Measurements from ENCODE around the gene VOPP1.
A peak's percentile ranks its signal among the peaks of the same experiment; 100 is the strongest.

Gene VOPP1

DNA sequence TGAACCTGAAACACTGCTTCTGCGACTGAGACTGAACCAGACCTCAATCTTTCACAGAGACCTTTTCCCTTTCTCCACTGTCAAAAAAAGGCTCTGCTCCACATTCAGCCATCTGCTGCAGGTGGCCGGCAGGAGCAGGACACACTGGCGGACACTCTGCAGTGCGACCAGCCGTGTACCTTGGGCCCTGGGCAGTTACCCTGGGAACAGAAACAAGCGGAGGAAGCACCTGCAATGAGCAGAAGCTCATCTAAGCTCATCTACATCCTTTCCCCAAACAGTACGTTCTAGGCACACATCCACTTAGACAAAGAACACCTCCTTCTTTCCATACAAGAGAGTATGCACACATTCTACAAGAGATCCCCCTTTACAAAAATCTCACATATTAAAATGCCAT is 22.8 kb downstream of the VOPP1 start:
- Histone ChIP-seq H3K9ac (ENCODE audit: low read length) (peak overlapping the region; percentile 81), H3F3A (ENCODE audit: insufficient read depth, low read length) (peaks cover 37% of the 10 kb centered on the region), H3K4me1 (ENCODE audit: low read length) (peaks cover 83% of the 10 kb centered on the region), H3K79me2 (ENCODE audit: low read length) (peaks cover 100% of the 10 kb centered on the region), H3K27ac (ENCODE audit: low read length) (peak overlapping the region; percentile 95), H3K9me3 (replicated peaks; ENCODE audit: insufficient read depth, low read length) (no peaks in the 10 kb centered on the region), H4K20me1 (ENCODE audit: insufficient read depth, low read length) (0 out of 2 replicates have a peak, but pooled peaks cover 7% of the 10 kb centered on the region), H2AFZ (ENCODE audit: low read length) (no peak overlapping the region), H3K36me3 (replicated peaks; ENCODE audit: insufficient read depth, low read length) (peaks cover 3% of the 10 kb centered on the region), H3K4me3 (ENCODE audit: low read length) (peak overlapping the region; percentile 39; the same call in 1 of the 2 replicates), H3K27me3 (replicated peaks; ENCODE audit: insufficient read depth, low read length) (no peaks in the 10 kb centered on the region), H3K9me2 (replicated peaks; ENCODE audit: insufficient read depth, low read length) (no peaks in the 10 kb centered on the region), H3K4me2 (ENCODE audit: low read depth, low read length) (peak overlapping the region; percentile 81)
- peak; percentile 79 for DNase-seq
- no peak for TF ChIP-seq EZH2phosphoT487 (IDR thresholded peaks at IDR 0.05; ENCODE audit: low read length)
- TF ChIP-seq, protein P1, sequence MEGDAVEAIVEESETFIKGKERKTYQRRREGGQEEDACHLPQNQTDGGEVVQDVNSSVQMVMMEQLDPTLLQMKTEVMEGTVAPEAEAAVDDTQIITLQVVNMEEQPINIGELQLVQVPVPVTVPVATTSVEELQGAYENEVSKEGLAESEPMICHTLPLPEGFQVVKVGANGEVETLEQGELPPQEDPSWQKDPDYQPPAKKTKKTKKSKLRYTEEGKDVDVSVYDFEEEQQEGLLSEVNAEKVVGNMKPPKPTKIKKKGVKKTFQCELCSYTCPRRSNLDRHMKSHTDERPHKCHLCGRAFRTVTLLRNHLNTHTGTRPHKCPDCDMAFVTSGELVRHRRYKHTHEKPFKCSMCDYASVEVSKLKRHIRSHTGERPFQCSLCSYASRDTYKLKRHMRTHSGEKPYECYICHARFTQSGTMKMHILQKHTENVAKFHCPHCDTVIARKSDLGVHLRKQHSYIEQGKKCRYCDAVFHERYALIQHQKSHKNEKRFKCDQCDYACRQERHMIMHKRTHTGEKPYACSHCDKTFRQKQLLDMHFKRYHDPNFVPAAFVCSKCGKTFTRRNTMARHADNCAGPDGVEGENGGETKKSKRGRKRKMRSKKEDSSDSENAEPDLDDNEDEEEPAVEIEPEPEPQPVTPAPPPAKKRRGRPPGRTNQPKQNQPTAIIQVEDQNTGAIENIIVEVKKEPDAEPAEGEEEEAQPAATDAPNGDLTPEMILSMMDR (IDR thresholded peaks at IDR 0.05; ENCODE audit: low read length): no peak
- TF ChIP-seq EZH2 (optimal IDR thresholded peaks at IDR 0.05; ENCODE audit: low read depth, low read length): no peak

DNA sequence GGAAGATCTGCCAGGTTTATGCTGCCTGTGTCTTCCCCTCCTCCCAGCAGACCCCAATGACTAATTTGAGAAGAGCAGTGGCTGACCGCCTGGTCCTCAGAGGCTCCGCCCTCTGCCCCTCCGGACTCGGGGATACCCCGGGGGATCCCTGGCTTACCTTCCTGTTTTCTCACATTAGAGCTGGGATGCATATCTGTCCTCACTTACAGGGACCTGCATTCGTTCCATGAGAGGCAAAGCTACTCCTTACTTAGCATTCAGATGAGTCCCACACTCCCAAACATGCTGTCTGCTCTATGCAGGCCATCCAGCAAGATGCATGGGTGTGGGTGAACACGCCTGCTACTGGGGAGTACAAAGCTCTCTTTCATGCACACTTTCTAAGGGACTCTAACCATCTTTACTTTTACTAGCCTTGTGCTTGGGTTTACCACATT is 24.0 kb downstream of the VOPP1 start:
- Histone ChIP-seq H3K4me3 (ENCODE audit: low read length) (no peak overlapping the region), H3K27me3 (replicated peaks; ENCODE audit: insufficient read depth, low read length) (no peaks in the 10 kb centered on the region), H3K9me2 (replicated peaks; ENCODE audit: insufficient read depth, low read length) (no peaks in the 10 kb centered on the region), H3K9me3 (replicated peaks; ENCODE audit: insufficient read depth, low read length) (no peaks in the 10 kb centered on the region), H3K36me3 (replicated peaks; ENCODE audit: insufficient read depth, low read length) (peaks cover 5% of the 10 kb centered on the region), H3K79me2 (ENCODE audit: low read length) (peaks cover 100% of the 10 kb centered on the region), H4K20me1 (ENCODE audit: insufficient read depth, low read length) (0 out of 2 replicates have a peak, but pooled peaks cover 7% of the 10 kb centered on the region), H3F3A (ENCODE audit: insufficient read depth, low read length) (peaks cover 32% of the 10 kb centered on the region), H3K4me2 (ENCODE audit: low read depth, low read length) (peak overlapping the region; percentile 81), H3K27ac (ENCODE audit: low read length) (peak overlapping the region; percentile 95; the same call in 1 of the 2 replicates), H3K4me1 (ENCODE audit: low read length) (peaks cover 72% of the 10 kb centered on the region), H2AFZ (ENCODE audit: low read length) (no peak overlapping the region), H3K9ac (ENCODE audit: low read length) (0 out of 2 replicates have a peak overlapping the region, but pooled peaks have one; percentile 81)
- TF ChIP-seq, protein P1 (IDR thresholded peaks at IDR 0.05; ENCODE audit: low read length): no peak
- TF ChIP-seq EZH2phosphoT487 (IDR thresholded peaks at IDR 0.05; ENCODE audit: low read length): no peak
- no peak for TF ChIP-seq EZH2 (optimal IDR thresholded peaks at IDR 0.05; ENCODE audit: low read depth, low read length)
- DNase-seq: no peak

DNA sequence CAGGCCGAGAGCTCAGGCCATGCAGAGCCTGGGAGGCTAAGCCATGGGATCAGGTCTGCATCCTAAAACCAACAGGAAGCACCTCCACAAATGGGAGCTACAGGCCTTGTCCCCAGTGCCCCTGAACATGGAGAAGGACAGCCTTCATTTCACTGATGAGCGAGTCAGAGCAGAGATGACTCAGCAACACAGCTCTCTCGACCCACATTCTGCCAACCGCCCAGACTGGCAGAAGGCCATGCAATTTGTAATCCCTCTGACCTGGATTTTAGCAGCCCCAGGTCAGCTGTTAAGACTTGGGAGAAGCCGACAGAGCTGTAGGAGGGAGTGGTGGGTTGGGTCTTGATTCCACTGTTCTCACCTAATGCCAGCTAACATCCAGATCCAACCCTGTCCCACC is 25.5 kb downstream of the VOPP1 start:
- Histone ChIP-seq H3K36me3 (replicated peaks; ENCODE audit: insufficient read depth, low read length) (peaks cover 5% of the 10 kb centered on the region), H3K4me2 (ENCODE audit: low read depth, low read length) (no peak overlapping the region), H3K27ac (ENCODE audit: low read length) (no peak overlapping the region), H3K79me2 (ENCODE audit: low read length) (peaks cover 100% of the 10 kb centered on the region), H2AFZ (ENCODE audit: low read length) (no peak overlapping the region), H3K9ac (ENCODE audit: low read length) (no peak overlapping the region), H3K4me3 (ENCODE audit: low read length) (no peak overlapping the region), H4K20me1 (ENCODE audit: insufficient read depth, low read length) (0 out of 2 replicates have a peak, but pooled peaks cover 7% of the 10 kb centered on the region), H3K4me1 (ENCODE audit: low read length) (peaks cover 58% of the 10 kb centered on the region), H3K9me2 (replicated peaks; ENCODE audit: insufficient read depth, low read length) (no peaks in the 10 kb centered on the region), H3K9me3 (replicated peaks; ENCODE audit: insufficient read depth, low read length) (no peaks in the 10 kb centered on the region), H3F3A (ENCODE audit: insufficient read depth, low read length) (peaks cover 27% of the 10 kb centered on the region), H3K27me3 (replicated peaks; ENCODE audit: insufficient read depth, low read length) (no peaks in the 10 kb centered on the region)
- no peak for DNase-seq
- TF ChIP-seq, protein P1 (IDR thresholded peaks at IDR 0.05; ENCODE audit: low read length): no peak
- no peak for TF ChIP-seq EZH2 (optimal IDR thresholded peaks at IDR 0.05; ENCODE audit: low read depth, low read length)
- no peak for TF ChIP-seq EZH2phosphoT487 (IDR thresholded peaks at IDR 0.05; ENCODE audit: low read length)
